ENCODE results near the gene GORAB.

DNA sequence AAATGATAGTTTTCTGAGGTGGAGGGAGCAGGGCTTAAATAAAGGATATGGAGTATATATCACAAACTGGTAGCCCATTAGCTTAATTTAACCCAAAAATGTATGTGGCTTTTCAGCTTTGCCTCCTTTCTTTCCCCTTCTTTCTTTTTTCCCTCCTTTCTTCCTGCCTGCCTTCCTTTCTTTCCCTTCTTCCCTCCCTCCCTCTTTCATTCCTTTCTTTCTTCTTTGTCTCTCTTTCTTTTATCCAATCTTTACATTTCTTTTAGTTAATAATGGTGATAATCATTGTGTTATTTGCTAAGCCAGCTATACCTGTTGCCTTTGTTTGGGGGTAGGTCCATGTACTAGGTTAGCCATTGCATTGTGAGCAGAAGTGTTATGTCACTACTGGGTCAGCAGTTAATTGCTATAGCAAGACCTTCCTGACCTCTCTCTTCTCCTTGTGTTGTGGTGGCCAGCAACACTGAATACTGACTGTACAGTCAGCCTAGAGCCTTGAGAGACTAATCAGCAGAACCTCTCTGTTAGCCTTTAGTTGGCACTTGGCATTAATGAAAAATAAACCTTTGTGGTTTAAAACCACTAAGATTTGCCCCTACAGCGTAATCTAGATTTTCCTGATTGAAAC lies 5.1 kb downstream of the GORAB start:
- TF ChIP-seq, protein P1, sequence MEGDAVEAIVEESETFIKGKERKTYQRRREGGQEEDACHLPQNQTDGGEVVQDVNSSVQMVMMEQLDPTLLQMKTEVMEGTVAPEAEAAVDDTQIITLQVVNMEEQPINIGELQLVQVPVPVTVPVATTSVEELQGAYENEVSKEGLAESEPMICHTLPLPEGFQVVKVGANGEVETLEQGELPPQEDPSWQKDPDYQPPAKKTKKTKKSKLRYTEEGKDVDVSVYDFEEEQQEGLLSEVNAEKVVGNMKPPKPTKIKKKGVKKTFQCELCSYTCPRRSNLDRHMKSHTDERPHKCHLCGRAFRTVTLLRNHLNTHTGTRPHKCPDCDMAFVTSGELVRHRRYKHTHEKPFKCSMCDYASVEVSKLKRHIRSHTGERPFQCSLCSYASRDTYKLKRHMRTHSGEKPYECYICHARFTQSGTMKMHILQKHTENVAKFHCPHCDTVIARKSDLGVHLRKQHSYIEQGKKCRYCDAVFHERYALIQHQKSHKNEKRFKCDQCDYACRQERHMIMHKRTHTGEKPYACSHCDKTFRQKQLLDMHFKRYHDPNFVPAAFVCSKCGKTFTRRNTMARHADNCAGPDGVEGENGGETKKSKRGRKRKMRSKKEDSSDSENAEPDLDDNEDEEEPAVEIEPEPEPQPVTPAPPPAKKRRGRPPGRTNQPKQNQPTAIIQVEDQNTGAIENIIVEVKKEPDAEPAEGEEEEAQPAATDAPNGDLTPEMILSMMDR (conservative IDR thresholded peaks at IDR 0.05; ENCODE audit: low read depth, low read length) = no peak
- no peak for TF ChIP-seq EZH2 (IDR thresholded peaks at IDR 0.05; ENCODE audit: borderline replicate concordance, low read depth, low read length, poor library complexity, severe bottlenecking)

Measured in A673 (cell line).